GM19035 (cell line): ENCODE data around the gene RBM38.
"Not testable (repeated sequence)": the region's sequence is repeated elsewhere in the genome, so short reads cannot be mapped to it uniquely, and the experiment has no call there.

ENCODE experiments used
- ATAC-seq: cut with Tn5 transposase; IDR thresholded peaks from one replicate; pipeline ENCODE4 v1.9.1; 2021; ENCODE audit not compliant: unreplicated experiment

RBM38 gene

DNA sequence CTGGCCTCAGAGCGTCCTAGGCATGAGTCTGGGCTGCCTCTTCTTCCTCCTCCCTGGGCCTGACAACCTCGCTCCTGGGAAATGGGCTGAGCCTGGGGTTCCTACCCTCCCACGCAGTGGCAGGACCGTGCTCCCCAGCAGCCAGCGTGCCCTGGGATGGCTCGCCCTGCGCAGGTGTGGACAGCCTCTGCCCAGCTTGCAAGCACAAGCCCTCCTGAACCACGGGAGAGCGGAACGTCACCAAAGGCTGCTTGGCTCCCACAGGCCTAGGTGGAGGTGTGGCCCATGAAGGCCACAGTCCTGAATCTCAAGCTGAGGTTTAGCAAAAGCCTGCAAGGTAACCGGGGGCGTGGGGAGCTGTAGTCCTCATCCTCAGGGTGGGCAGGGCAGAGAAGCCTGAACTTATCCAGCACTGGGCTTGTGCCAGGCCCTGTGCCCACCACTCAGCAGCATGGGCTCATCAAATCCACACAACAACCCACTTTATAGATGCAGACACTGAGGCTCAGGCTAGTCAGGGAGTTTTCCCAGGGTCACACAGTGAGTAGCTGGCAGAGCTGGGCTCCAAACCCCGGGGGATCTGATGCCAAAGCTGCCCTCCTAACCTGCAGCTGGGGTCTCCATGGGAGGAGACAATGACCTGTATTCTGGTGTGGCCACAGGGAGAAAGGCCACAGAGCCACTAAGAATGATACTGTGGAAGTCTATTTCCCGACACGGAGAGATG lies 25.3 kb downstream of the RBM38 start:
- no peak for ATAC-seq

DNA sequence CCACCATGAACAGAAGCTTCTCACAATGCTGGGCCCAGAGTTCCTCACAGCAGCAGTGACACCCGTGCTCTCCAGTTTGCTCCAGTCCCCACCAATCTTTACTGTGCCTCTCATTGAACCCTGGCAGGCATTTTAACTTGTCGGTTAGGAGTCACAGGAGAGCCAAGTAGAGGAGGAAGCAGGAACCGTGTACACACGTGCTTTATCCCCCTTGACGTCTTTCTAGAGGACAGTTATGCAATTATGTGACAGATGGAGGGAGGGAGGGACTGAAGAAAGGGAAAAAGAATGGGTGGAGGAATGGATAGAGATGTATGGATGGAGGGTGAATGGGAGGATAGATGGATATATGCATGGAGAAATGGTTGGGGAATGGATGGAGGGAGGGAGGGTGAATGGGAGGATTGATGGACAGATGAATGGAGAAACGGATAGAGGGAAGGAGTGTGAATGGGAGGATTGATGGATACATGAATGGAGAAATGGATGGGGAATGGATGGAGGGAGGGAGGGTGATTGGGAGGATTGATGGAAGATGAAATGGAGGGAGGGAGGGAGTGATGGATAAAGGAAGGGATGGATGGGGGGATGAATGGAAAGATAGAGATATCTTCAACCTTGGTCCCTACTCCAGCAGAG lies 26.0 kb downstream of the RBM38 start:
- no peak for ATAC-seq

DNA sequence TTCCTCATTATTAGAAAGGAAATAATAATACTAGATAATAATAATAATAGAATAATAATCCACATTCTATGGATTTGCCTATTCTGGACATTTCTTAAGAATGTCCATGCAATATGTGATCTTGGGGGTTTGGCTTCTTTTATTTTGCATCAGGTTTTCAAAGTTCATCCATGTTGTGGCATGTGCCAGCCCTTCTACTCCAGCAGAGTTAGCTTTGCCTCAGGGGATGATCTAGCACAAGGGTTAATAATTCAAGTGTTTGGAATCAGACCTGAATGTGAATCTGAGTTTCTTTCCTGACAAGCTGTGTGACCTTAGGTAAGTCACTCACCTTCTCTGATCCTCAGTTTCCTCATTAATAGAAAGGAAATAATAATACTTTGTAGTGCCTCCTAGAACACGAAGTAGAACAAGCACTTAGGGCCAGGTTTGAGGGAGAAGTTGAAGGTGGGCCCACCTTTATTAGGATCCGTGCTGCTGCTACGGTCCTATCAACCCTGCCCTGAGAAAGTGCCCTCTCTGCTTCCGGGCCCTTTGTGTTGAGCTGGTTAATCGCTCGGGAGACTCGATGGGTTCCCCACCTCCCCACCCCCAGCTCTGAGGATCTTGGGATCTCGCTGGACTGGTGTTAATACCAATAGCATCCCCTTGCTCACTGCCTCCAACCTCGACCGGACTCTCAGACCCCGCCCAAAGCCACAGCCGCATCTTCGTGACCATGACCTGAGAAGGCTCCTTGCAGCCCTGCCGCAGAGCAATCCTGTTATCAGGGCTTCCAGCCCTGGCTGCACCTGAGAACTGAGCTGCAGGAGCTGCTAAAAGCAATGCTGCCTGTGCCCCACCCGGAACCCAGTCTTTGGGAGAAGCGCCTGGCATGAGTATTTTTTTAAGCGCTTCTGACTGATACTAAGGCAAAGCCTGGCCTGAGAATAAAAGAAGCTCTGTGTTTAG lies 26.9 kb downstream of the RBM38 start:
- no peak for ATAC-seq

DNA sequence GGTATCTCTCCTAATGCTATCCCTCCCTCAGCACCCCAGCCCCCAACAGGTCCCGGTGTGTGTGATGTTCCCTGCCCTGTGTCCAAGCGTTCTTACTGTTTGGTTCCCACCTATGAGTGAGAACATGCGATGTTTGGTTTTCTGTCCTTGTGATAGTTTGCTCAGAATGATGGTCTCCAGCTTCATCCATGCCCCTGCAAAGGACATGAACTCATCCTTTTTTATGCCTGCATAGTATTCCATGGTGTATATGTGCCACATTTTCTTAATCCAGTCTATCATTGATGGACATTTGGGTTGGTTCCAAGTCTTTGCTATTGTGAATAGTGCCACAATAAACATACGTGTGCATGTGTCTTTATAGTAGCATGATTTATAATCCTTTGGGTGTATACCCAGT lies 28.3 kb downstream of the RBM38 start:
- ATAC-seq: not testable (repeated sequence)

DNA sequence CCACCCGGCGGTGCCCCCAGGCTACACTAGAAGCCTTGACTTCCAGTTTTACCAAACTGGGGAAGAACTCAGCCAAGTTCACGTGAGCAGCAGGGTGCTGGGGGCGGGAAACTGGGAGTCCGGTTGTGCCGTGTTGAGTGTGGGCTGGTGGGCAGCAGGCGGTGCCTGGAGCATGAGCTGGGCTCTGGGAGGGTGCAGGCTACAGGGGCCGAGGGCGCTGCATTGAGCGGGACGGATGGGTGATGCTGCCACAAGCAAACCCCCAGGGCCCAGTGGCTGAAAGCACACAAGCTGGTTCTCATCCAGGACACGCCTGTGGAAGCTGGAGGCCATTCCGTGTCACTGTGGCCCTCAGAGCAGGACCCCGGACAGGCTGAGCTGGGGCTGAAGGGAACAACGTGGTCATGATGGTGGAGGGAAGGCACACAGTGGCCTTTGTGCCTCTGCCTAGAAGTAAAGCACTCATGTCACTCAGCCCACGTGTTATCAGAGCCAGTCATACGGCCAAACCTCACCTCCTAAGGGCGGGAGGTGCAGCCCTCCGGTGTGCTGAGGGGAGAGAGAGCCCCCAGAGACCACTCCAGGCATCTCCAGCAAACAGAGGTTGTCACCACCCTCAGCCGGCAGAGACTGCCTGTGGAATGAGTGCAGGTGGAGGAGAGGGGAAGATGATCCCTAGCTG lies 29.5 kb downstream of the RBM38 start:
- no peak for ATAC-seq

DNA sequence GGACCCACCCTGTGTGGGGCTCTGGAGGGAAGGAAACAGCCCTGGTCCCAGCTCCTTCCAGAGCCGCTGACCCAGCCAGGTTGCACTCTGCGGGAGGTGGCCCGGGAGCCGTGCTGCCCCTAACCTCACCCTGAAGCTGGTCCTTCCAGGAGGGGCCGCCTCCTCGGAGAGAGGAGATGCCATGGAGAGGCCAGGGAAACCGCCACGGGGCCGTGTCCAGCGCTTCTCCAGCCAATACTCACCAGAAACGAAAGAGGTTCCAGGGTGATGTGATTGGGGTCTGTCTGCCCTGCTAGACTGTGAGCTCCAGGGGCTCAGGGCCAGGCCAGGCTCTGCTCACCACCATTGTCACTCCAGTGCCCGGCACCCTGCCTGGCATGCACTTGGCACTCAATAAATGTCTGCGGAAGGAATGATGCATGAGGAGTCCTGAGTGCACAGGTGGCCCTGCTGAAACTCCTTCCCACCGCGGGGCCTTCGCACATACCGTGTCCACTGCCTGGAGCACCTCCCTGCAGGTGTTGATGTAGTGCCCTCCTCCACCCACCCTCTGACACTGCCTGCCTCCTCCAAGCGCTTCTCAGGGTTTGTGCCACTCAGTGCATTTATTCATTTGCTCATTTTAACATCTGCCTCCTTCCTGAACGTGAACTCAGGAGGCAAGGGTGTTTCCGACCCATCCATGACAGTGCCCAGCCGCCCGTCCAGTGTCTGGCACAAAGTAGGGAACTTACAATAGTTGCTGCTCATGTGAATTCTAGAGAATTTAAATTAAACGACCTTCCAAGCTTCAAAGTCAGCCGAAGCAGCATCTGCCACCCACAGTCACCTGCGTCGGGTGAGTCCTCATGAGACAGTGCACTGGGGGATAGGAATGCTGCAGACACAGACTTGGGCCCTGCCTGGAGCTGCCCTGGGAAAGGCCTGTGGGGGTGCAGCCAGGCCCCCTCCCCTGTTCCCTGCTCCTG lies 30.3 kb downstream of the RBM38 start:
- ATAC-seq: no peak

DNA sequence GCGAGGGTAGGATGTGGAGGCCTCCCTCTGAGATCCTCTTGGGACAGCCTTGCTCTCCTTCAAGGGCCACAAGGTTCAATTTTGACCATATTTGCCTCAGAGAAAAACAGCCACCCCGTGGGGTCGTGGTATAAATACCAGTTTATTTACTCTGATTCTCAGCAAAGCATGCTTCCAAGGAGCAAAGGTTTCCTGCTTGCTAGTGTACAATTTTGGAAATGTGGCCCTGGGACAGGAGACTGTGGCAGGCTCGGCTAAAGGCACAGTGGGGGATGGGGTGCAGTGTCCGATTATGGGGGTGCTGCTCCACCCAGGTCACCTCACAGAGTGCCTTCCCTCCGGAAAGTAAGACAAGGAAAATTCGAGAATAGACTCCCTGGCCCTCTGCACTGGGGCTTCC lies 31.1 kb downstream of the RBM38 start:
- no peak for ATAC-seq

DNA sequence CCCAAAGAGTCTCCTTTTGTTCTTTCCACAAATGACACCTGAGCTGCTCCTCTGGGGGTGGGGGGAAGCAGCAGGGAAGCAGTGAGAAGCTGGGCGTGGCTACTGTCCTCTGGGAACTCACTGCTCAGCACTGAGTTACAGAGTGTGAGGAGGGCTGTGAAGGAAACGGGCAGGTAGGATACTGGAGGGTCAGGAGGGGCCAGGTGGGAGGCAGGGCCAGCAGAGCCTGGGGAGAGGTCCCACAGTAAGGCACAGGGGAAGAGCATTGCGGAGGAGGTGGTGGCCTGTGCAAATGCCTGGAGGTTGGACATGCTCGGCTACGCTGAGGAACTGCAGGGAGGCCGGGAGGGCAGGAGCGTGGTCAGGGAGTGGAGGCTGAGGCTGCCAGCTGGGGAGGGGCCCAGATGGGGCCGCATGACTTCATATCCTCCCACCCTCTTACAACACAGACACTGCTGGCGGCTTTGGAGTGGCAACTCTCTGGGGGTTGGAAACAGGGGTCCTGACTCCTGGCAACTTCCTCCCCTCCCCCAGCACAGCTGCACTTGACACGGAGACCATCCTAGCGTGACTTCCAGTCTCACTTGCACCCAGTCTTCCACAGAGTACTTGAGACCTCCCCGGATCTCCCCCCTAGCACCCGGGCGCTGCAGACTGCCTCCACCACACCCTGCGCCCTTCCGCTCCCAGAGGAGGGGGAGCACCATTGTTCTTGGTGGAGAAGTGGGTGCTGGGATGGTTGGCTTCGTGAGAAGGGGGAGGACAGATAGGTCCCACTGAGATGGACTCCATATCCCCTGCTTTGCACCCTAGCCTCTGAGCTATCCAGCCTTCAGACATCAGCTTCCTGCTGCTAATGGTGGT lies 34.2 kb downstream of the RBM38 start:
- no peak for ATAC-seq

DNA sequence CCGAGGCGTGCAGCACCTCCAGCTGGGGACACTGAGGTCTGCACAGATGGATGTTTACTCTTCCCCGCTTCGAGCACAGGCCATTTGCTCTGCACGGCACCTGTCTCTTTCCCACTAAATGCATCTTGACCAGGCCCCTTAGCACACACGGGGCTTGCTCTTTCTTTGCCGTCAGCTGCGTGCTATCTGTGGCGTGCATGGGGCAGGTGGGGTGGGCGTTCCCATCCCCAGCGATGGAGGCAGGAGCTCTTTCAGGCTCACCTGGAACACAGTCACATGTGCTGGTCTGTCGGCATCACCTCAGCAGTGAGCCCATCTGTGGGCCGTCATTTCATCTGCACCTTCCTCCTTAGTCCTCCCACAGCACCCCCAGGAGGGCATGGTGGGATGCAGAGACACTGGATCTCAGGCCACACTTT lies 35.1 kb downstream of the RBM38 start:
- ATAC-seq: no peak

DNA sequence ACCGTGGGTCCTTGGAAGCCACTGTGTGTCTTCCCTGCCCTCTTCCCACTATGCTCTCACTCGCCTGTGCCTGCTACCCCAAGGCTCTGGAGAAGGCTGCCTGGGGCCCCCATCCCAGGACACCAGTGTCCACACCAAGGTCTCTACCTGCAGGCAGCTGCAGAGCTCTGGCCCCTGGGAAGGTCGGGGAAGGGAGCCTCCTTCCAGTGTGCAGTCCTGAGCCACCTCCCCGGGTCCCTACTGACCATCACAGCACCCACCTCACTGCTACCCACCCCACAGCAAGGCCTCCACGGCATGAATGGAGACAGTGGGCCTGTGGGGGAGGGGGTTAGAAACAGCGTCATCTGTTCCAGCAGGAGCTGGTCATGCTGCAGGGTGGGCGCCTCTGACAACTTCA lies 35.6 kb downstream of the RBM38 start:
- ATAC-seq: no peak

DNA sequence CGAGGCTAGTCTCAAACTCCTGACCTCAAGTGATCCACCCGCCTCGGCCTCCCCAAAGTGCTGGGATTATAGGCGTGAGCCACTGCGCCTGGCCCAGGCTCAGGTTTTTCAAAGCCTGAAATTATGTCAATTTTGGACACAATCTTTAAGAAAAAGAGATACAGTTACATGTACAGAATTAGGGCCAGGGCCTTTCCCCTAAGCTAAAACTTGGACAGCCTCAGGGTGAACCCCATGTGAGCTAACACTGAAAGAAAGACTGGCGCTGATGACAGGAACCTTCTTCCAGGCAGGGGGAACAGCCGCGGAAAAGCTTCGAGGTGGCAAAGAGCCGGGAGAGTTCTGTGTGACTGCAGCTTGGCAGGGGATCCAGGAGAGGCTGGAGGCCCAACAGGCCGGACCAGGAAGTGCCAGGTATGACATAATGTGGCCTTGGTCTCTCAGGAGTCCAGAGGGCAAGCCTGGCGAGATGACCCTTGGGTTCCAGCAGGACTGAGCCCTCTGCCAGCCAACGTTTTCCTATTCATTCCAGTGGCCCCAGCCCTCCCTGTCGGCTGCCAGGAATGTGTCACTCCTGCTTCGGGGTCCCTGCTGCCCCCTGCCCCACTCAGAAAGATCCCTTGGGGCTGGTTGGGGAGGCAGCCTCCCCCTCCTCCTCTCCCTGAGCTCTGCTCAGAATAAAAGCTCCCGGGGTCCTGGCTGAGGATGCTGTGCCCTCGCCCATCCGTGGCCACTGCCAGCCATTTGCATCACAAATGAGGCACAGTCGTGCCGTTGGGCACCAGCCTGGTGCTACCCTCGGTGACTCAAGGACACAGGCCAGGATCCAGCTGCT lies 37.3 kb downstream of the RBM38 start:
- ATAC-seq: no peak

DNA sequence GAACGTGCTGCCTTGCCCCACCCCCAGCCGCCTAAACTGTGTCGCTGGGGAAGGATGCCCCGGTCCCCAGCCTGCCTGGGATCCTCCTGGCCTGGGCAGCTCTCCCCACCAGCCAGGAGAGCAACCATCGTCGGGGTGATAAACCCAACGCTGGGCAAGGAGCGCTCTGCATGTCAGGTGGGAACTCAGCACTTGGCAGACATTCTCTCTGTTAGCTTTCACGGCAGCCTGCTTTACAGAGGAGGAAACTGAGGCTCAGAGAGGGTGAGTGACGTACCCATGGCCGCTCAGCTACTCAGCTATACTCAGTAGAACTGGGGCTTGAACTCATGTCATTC lies 37.9 kb downstream of the RBM38 start:
- no peak for ATAC-seq

DNA sequence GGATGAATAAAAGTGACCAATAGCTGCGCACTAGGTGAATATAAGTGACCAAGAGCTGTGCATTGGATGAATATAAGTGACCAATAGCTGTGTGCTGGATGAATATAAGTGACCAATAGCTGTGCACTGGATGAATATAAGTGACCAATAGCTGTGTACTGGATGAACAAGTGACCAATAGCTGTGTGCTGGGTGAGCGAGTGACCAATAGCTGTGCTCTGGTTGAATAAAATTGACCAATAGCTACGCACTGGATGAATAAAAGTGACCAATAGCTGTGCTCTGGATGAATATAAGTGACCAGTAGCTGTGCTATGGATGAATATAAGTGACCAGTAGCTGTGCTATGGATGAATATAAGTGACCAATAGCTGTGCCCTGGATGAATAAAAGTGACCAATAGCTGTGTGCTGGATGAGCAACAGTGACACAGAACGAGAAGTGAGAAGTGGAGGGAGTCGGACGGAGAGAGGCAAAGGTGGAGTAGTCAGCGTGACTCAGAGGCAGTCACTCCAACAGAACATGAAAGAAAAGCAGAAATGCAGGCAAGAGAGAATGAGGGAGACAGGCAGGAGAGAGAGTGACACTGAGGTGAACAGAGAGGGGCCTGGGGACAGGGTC lies 38.5 kb downstream of the RBM38 start:
- ATAC-seq: no peak

DNA sequence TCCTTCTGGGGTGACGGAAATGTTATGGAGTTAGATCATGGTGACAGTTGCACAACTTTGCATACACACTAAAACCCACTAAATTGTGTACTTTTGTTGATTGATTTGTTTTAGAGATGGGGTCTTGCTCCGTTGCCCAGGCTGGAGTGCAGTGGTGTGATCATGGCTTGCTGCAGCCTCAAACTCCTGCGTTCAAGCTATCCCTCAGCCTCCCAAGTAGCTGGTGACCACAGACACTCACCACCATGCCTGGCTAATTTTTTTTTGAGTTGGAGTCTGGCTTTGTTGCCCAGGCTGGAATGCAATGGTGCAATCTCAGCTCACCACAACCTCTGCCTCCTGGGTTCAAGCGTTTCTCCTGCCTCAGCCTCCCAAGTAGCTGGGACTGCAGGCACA lies 39.0 kb downstream of the RBM38 start:
- ATAC-seq: not testable (repeated sequence)

DNA sequence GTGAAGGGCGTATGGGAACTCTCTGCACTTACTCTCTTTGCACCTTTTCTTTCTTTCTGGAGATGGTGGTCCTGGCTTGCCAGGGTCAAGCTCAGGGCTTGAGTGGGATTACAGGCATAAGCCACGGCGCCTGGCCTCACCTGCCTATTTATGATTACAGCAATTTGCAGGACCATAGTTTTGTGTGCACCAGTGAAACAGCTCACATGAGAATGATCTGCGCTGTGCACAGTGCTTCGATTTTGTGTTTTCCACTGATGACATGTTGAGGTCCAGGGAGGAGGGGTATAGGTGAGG lies 40.3 kb downstream of the RBM38 start:
- ATAC-seq: no peak

DNA sequence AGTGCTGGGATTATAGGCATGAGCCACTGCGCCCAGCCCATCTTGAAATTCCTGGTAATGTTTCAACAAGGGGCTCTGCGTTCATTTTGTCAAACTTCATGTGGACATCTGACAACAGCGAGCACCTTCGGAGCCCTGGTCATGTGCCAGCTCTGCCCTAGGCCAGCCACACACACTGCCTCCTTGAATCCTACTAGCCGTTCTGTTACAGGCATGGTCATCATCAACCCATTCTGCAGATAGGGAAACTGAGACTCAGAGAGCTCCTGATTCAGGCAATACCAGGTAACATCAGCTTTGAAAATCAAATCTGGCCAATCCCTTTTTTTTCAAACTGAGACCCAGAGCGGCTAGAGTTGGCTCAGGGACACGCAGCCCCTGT lies 41.3 kb downstream of the RBM38 start:
- ATAC-seq: no peak

DNA sequence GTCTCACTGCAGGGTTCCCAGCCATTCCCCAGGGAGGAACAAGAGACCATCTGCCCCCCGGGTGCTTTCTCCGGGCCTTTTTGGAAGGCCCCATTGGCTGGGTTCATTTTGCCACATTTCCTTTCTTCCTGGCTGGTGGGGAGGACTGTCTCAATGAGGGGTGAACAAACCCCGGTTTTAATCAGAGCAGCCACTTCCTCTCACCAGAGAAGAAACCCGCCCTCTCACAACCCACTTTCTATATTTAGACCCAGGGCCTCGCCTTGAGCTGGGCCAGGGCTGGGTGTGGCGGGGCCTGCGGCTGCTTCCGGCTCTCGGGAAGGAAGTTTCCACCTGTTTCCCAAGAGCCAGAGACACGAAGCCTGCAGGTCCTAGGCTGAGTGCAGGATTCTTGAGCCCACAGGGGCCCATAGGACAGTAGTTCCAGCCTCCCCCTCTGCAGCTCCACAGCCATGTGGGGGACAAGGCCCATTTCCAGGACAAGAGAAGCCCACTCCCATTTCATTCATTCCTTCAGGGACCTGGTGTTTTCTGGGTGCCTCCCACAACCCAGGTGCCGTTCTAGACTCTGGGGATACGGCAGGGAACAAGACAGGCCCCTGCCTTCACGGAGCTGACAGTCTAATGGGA lies 41.8 kb downstream of the RBM38 start:
- ATAC-seq: peak; percentile 91
